ENCODE results near the gene CYP46A1.

The CYP46A1 gene

GRCh38 chr14:99706107-99706900 lies 22.2 kb downstream of the CYP46A1 start:
- no peak for TF ChIP-seq CTCF (IDR thresholded peaks at IDR 0.05; ENCODE audit: low read depth, low read length, missing control alignments)
- in situ Hi-C loops (cut with HindIII; ENCODE audit: low sequenced_read_pairs): no loop called here
- no peak overlapping the region for H3K4me3 ChIP-seq (ENCODE audit: low read depth, low read length)
- DNase-seq (ENCODE audit: low read depth): no peak

- in situ Hi-C loops (cut with HindIII; ENCODE audit: low sequenced_read_pairs): no loop called here
- no peak for TF ChIP-seq CTCF (IDR thresholded peaks at IDR 0.05; ENCODE audit: low read depth, low read length, missing control alignments)
- H3K4me3 ChIP-seq (ENCODE audit: low read depth, low read length): no peak overlapping the region
- DNase-seq (ENCODE audit: low read depth): no peak
Observed at GRCh38 chr14:99707420-99707819, 23.3 kb downstream of the CYP46A1 start.

- in situ Hi-C loops (cut with HindIII; ENCODE audit: low sequenced_read_pairs): no loop called here
Observed at GRCh38 chr14:99707921-99708320, 23.8 kb downstream of the CYP46A1 start.

GRCh38 chr14:99708449-99708848 lies 24.4 kb downstream of the CYP46A1 start:
- no peak for DNase-seq (ENCODE audit: low read depth)
- no peak for TF ChIP-seq CTCF (IDR thresholded peaks at IDR 0.05; ENCODE audit: low read depth, low read length, missing control alignments)
- no peak overlapping the region for H3K4me3 ChIP-seq (ENCODE audit: low read depth, low read length)
- in situ Hi-C loops (cut with HindIII; ENCODE audit: low sequenced_read_pairs): no loop called here

More at GRCh38 chr14:99707921-99708320, 23.8 kb downstream of the CYP46A1 start:
- no peak for DNase-seq (ENCODE audit: low read depth)
- TF ChIP-seq CTCF (IDR thresholded peaks at IDR 0.05; ENCODE audit: low read depth, low read length, missing control alignments): no peak
- no peak overlapping the region for H3K4me3 ChIP-seq (ENCODE audit: low read depth, low read length)

GRCh38 chr14:99713972-99714371 lies 29.9 kb downstream of the CYP46A1 start:
- in situ Hi-C loops (cut with HindIII; ENCODE audit: low sequenced_read_pairs): no loop called here
- no peak for DNase-seq (ENCODE audit: low read depth)
- no peak for TF ChIP-seq CTCF (IDR thresholded peaks at IDR 0.05; ENCODE audit: low read depth, low read length, missing control alignments)
- H3K4me3 ChIP-seq (ENCODE audit: low read depth, low read length): no peak overlapping the region

GRCh38 chr14:99715266-99716000 lies 31.3 kb downstream of the CYP46A1 start:
- no peak for TF ChIP-seq CTCF (IDR thresholded peaks at IDR 0.05; ENCODE audit: low read depth, low read length, missing control alignments)
- DNase-seq (ENCODE audit: low read depth): no peak
- no peak overlapping the region for H3K4me3 ChIP-seq (ENCODE audit: low read depth, low read length)
- in situ Hi-C loops (cut with HindIII; ENCODE audit: low sequenced_read_pairs): no loop called here

Measured in astrocyte of the cerebellum (primary cell).